Measurements from ENCODE around the gene AMH. TPM values are rescaled to one million over a fixed set of nuclear protein-coding genes. Genes with fewer than 3 reads are reported as not detected.

The AMH gene
- total RNA-seq, 1 experiment from 2014 or later, result 21.9 TPM

GRCh38 chr19:2224754-2225349 is 24.3 kb upstream of the AMH start:
- CTCF ChIA-PET, result no interaction called here
- no peaks in the 10 kb centered on the region for H3K9me3 ChIP-seq (ENCODE audit: control insufficient read depth, insufficient read depth, low read depth, low read length)
- POLR2A ChIA-PET, result no interaction called here
- TF ChIP-seq SIN3A (IDR thresholded peaks at IDR 0.05; ENCODE audit: borderline replicate concordance, insufficient read depth, low read depth, low read length) (no peak), TCF7L2 (IDR thresholded peaks at IDR 0.05; ENCODE audit: low read depth, low read length) (no peak), POLR2AphosphoS5 (IDR thresholded peaks at IDR 0.05; ENCODE audit: low read depth, low read length) (no peak)
- TF ChIP-seq, protein P1, sequence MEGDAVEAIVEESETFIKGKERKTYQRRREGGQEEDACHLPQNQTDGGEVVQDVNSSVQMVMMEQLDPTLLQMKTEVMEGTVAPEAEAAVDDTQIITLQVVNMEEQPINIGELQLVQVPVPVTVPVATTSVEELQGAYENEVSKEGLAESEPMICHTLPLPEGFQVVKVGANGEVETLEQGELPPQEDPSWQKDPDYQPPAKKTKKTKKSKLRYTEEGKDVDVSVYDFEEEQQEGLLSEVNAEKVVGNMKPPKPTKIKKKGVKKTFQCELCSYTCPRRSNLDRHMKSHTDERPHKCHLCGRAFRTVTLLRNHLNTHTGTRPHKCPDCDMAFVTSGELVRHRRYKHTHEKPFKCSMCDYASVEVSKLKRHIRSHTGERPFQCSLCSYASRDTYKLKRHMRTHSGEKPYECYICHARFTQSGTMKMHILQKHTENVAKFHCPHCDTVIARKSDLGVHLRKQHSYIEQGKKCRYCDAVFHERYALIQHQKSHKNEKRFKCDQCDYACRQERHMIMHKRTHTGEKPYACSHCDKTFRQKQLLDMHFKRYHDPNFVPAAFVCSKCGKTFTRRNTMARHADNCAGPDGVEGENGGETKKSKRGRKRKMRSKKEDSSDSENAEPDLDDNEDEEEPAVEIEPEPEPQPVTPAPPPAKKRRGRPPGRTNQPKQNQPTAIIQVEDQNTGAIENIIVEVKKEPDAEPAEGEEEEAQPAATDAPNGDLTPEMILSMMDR (IDR thresholded peaks at IDR 0.05), result no peak
- TF ChIP-seq, protein P2, sequence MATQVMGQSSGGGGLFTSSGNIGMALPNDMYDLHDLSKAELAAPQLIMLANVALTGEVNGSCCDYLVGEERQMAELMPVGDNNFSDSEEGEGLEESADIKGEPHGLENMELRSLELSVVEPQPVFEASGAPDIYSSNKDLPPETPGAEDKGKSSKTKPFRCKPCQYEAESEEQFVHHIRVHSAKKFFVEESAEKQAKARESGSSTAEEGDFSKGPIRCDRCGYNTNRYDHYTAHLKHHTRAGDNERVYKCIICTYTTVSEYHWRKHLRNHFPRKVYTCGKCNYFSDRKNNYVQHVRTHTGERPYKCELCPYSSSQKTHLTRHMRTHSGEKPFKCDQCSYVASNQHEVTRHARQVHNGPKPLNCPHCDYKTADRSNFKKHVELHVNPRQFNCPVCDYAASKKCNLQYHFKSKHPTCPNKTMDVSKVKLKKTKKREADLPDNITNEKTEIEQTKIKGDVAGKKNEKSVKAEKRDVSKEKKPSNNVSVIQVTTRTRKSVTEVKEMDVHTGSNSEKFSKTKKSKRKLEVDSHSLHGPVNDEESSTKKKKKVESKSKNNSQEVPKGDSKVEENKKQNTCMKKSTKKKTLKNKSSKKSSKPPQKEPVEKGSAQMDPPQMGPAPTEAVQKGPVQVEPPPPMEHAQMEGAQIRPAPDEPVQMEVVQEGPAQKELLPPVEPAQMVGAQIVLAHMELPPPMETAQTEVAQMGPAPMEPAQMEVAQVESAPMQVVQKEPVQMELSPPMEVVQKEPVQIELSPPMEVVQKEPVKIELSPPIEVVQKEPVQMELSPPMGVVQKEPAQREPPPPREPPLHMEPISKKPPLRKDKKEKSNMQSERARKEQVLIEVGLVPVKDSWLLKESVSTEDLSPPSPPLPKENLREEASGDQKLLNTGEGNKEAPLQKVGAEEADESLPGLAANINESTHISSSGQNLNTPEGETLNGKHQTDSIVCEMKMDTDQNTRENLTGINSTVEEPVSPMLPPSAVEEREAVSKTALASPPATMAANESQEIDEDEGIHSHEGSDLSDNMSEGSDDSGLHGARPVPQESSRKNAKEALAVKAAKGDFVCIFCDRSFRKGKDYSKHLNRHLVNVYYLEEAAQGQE (IDR thresholded peaks at IDR 0.05; ENCODE audit: insufficient read depth in 1 of 2, low read depth in 2 of 2, low read length in 1 of 2), result no peak
- no peak overlapping the region for H3K27ac ChIP-seq (ENCODE audit: low read length)
- in situ Hi-C loops (cut with HindIII; ENCODE audit: low pct_unique_long_range_greater_than_20kb, low sequenced_read_pairs) (no loop called here), intact Hi-C loops (cut with micrococcal nuclease; ENCODE audit: unreplicated experiment) (no loop called here)
- H3K27me3 ChIP-seq (ENCODE audit: control insufficient read depth, insufficient read depth, low read length), result no peaks in the 10 kb centered on the region
- H3K4me3 ChIP-seq (ENCODE audit: low read depth in 2 of 2, low read length in 2 of 2), result no peak overlapping the region
- no peaks in the 10 kb centered on the region for H3K36me3 ChIP-seq (ENCODE audit: control insufficient read depth, insufficient read depth, low read length)
- H3K4me1 ChIP-seq (ENCODE audit: control insufficient read depth, insufficient read depth, low read length), result 0 out of 2 replicates have a peak, but pooled peaks cover 3% of the 10 kb centered on the region
- DNase-seq (ENCODE audit: low read depth, low spot score) (no peak), ATAC-seq (no peak)
- BruUV-seq (replicated peaks), result no TSS peak

DNA sequence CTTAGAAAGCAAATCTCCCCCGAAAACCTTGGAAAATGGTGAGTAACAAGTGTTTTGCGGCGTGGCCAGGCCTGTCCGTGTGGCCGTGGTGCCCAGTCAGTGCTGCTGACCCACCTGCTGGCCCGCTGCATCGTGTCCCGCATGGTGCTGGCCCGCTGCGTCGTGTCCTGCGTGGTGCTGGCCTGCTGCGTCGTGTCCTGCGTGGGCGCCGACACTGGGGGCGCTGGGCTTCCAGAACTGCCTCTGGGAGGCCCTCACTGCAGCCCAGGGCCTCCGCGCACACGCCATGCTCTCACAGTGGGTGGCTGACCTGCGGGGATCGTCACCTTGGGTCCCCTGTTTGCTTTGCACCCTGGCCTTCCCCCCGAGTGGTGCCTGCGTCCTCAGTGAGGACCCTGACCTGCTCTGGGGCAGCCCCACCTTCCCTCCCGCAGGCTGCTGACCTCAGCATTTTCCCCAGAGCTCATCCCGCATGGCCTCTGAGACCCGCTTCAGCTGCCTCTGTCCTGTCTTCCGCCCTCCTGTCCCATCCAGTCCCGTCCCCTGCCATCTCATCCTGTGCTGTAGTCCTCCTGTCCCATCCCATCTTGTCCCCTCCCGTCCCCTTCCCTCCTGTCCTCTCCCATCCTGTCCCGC is 23.6 kb upstream of the AMH start:
- no peaks in the 10 kb centered on the region for H3K9me3 ChIP-seq (ENCODE audit: control insufficient read depth, insufficient read depth, low read depth, low read length)
- intact Hi-C loops (cut with micrococcal nuclease; ENCODE audit: unreplicated experiment), result no loop called here
- no TSS peak for BruUV-seq (replicated peaks)
- H3K27ac ChIP-seq (ENCODE audit: low read length), result no peak overlapping the region
- POLR2A ChIA-PET, result no interaction called here
- no peaks in the 10 kb centered on the region for H3K27me3 ChIP-seq (ENCODE audit: control insufficient read depth, insufficient read depth, low read length)
- TF ChIP-seq, protein P1 (IDR thresholded peaks at IDR 0.05), result no peak
- TF ChIP-seq POLR2AphosphoS5 (IDR thresholded peaks at IDR 0.05; ENCODE audit: low read depth, low read length) (no peak), TCF7L2 (IDR thresholded peaks at IDR 0.05; ENCODE audit: low read depth, low read length) (no peak), SIN3A (IDR thresholded peaks at IDR 0.05; ENCODE audit: borderline replicate concordance, insufficient read depth, low read depth, low read length) (no peak)
- TF ChIP-seq, protein P2 (IDR thresholded peaks at IDR 0.05; ENCODE audit: insufficient read depth in 1 of 2, low read depth in 2 of 2, low read length in 1 of 2), result no peak
- H3K36me3 ChIP-seq (ENCODE audit: control insufficient read depth, insufficient read depth, low read length), result no peaks in the 10 kb centered on the region
- no peak overlapping the region for H3K4me3 ChIP-seq (ENCODE audit: low read depth in 2 of 2, low read length in 2 of 2)
- in situ Hi-C loops (cut with HindIII; ENCODE audit: low pct_unique_long_range_greater_than_20kb, low sequenced_read_pairs), result no loop called here
- no peak for DNase-seq (ENCODE audit: low read depth, low spot score)
- CTCF ChIA-PET, result no interaction called here
- 0 out of 2 replicates have a peak, but pooled peaks cover 3% of the 10 kb centered on the region for H3K4me1 ChIP-seq (ENCODE audit: control insufficient read depth, insufficient read depth, low read length)
- ATAC-seq, result no peak
